Spleen (tissue), 7 donors: ENCODE measurements around the gene APBB1IP.

ENCODE experiments used
- POLR2A ChIP-seq, 3 donors: fragments of 450-650 bp; IDR thresholded peaks; one replicate each; pipeline ENCODE4 v1.5.1; 2017; ENCODE audit warnings: antibody characterized with exemption in 3 of 3, mild to moderate bottlenecking in 1 of 3
- POLR2AphosphoS5 ChIP-seq, 3 donors: sonication (generic); formaldehyde crosslinking; IDR thresholded peaks; one replicate each; pipeline ENCODE4 v1.5.1; 2017; ENCODE audit warnings: antibody characterized with exemption in 3 of 3
- TF ChIP-seq, protein P1 (sequence below), 11 experiments: fragments of 200-600 bp in 7 of 11; fragments of 450-650 bp in 4 of 11; sonication (generic) in 4 of 11; IDR thresholded peaks in 8 of 11; conservative IDR thresholded peaks in 3 of 11; 1 replicate in 7 of 11; 2 replicates in 4 of 11; pipeline versions ENCODE4 v1.4.0 to v1.8.0; 2016 to 2021; ENCODE audit warnings: antibody characterized with exemption in 11 of 11, inconsistent platforms in 4 of 11, mild to moderate bottlenecking in 1 of 11
- donor health status: DM: no; HTN: no; CAD: no; lungs with moderate emphysema.
- donor health status: DM: no; HTN: no; CAD: no.
- donor health status: DM: no; HTN: no; CAD: no.

DNA sequence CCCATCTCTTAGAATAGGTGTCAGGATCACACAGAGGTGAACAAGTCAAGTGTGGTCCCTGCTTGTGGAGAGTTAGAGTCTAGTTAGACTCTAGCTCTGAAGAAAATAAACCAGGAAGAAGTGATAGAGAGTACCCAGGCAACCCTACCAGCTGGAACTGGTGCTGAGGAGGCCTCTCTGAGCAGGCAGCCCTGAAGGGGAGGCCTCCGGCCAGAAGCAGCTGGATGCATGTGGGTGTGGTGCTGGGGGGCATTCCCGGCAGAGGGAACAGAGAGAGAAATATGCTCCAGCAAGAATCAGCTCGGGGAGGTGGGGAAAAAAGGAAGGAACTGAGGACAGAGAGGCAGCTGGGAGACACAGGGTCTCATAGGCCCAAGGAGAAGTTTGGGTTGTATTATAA lies 68.6 kb downstream of the APBB1IP start:
- TF ChIP-seq, protein P1, sequence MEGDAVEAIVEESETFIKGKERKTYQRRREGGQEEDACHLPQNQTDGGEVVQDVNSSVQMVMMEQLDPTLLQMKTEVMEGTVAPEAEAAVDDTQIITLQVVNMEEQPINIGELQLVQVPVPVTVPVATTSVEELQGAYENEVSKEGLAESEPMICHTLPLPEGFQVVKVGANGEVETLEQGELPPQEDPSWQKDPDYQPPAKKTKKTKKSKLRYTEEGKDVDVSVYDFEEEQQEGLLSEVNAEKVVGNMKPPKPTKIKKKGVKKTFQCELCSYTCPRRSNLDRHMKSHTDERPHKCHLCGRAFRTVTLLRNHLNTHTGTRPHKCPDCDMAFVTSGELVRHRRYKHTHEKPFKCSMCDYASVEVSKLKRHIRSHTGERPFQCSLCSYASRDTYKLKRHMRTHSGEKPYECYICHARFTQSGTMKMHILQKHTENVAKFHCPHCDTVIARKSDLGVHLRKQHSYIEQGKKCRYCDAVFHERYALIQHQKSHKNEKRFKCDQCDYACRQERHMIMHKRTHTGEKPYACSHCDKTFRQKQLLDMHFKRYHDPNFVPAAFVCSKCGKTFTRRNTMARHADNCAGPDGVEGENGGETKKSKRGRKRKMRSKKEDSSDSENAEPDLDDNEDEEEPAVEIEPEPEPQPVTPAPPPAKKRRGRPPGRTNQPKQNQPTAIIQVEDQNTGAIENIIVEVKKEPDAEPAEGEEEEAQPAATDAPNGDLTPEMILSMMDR (IDR thresholded peaks at IDR 0.05 in 8 of 11, conservative IDR thresholded peaks at IDR 0.05 in 3 of 11), result no peak
- TF ChIP-seq POLR2A (IDR thresholded peaks at IDR 0.05), result no peak
- TF ChIP-seq POLR2AphosphoS5 (IDR thresholded peaks at IDR 0.05), result no peak
